Parathyroid adenoma (tissue), 2 donors: ENCODE measurements around the gene INSC.

Experiments
- H2AFZ ChIP-seq: fragments of 300-600 bp; sonication (generic); one replicate; pipeline ENCODE4 v1.7.0; 2017; ENCODE audit warnings: antibody characterized with exemption, mild to moderate bottlenecking
- H3K27ac ChIP-seq: fragments of 300-600 bp; sonication (generic); one replicate; pipeline ENCODE4 v1.7.0; 2017
- H3K27me3 ChIP-seq: fragments of 300-600 bp; sonication (generic); one replicate; pipeline ENCODE4 v1.7.0; 2017; ENCODE audit warnings: low read length; ENCODE audit not compliant: control insufficient read depth, insufficient read depth
- H3K36me3 ChIP-seq: fragments of 300-600 bp; sonication (generic); one replicate; pipeline ENCODE4 v1.7.0; 2017; ENCODE audit warnings: low read length; ENCODE audit not compliant: control insufficient read depth, insufficient read depth
- H3K4me1 ChIP-seq: fragments of 300-600 bp; sonication (generic); one replicate; pipeline ENCODE4 v1.7.0; 2017; ENCODE audit warnings: control low read depth
- H3K4me2 ChIP-seq: fragments of 300-600 bp; sonication (generic); one replicate; pipeline ENCODE4 v1.7.0; 2017; ENCODE audit warnings: low read length
- H3K4me3 ChIP-seq: fragments of 300-600 bp; sonication (generic); one replicate; pipeline ENCODE4 v1.7.0; 2017; ENCODE audit warnings: low read depth, low read length
- H3K79me2 ChIP-seq: fragments of 300-600 bp; sonication (generic); one replicate; pipeline ENCODE4 v1.7.0; 2017; ENCODE audit warnings: control low read depth
- H3K9ac ChIP-seq: fragments of 300-600 bp; sonication (generic); one replicate; pipeline ENCODE4 v1.7.0; 2017; ENCODE audit warnings: mild to moderate bottlenecking
- H3K9me3 ChIP-seq: fragments of 300-600 bp; sonication (generic); one replicate; pipeline ENCODE4 v1.7.0; 2017; ENCODE audit warnings: low read length; ENCODE audit not compliant: control insufficient read depth
- TF ChIP-seq, protein P1 (sequence below): fragments of 300-600 bp; sonication (generic); IDR thresholded peaks from one replicate; pipeline ENCODE4 v1.7.0; 2017; ENCODE audit warnings: antibody characterized with exemption, mild to moderate bottlenecking
- donor health status: primary hyperparathyroidism.

INSC gene

DNA sequence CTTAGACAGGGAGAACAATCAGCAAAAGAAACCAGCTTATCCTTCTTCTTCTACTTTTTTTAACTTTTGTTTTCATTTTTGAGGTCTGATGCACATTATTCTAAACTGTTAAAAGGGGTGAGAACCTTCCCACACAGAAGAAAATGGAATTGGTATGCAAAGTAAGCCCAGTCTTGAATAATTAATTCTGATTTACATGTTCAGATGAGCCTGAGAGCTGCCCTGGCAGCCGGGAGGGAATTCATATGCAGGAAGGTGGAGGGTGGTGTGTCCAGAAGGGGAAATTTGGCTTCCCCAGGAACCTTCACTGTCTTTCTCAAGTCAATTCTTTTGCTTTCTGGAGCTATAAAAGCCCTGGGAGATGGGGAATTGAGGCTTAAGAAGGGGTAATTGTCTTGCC is 181.0 kb downstream of the INSC start:
- Histone ChIP-seq H3K4me1 (no peaks in the 10 kb centered on the region), H3K36me3 (no peaks in the 10 kb centered on the region), H3K4me3 (no peak overlapping the region), H2AFZ (no peak overlapping the region), H3K27me3 (no peaks in the 10 kb centered on the region), H3K9ac (no peak overlapping the region), H3K4me2 (no peak overlapping the region), H3K9me3 (no peaks in the 10 kb centered on the region), H3K27ac (no peak overlapping the region), H3K79me2 (no peaks in the 10 kb centered on the region)
- TF ChIP-seq, protein P1, sequence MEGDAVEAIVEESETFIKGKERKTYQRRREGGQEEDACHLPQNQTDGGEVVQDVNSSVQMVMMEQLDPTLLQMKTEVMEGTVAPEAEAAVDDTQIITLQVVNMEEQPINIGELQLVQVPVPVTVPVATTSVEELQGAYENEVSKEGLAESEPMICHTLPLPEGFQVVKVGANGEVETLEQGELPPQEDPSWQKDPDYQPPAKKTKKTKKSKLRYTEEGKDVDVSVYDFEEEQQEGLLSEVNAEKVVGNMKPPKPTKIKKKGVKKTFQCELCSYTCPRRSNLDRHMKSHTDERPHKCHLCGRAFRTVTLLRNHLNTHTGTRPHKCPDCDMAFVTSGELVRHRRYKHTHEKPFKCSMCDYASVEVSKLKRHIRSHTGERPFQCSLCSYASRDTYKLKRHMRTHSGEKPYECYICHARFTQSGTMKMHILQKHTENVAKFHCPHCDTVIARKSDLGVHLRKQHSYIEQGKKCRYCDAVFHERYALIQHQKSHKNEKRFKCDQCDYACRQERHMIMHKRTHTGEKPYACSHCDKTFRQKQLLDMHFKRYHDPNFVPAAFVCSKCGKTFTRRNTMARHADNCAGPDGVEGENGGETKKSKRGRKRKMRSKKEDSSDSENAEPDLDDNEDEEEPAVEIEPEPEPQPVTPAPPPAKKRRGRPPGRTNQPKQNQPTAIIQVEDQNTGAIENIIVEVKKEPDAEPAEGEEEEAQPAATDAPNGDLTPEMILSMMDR = no peak
